Type B pancreatic cell (in vitro differentiated cells): ENCODE measurements around the gene WASF3. TPM values are rescaled to one million over a fixed set of nuclear protein-coding genes. Genes with fewer than 3 reads are reported as not detected.

Experiments used
- DNase-seq: peaks from one replicate; pipeline ENCODE4 v3.0.0; 2021; ENCODE audit warnings: mixed read lengths; ENCODE audit not compliant: unreplicated experiment; ENCODE audit errors: extremely low spot score
- H3K27ac Mint-ChIP-seq: 2 replicates; pipeline ENCODE4 v1.8.0; 2021; ENCODE audit warnings: mild to moderate bottlenecking, mixed read lengths
- H3K27me3 Mint-ChIP-seq: 2 replicates; pipeline ENCODE4 v1.8.0; 2021; ENCODE audit warnings: mixed read lengths
- H3K36me3 Mint-ChIP-seq: 2 replicates; pipeline ENCODE4 v1.8.0; 2021; ENCODE audit warnings: mixed read lengths
- H3K4me1 Mint-ChIP-seq: one replicate; pipeline ENCODE4 v1.8.0; 2021; ENCODE audit warnings: mixed read lengths; ENCODE audit not compliant: unreplicated experiment
- H3K4me3 Mint-ChIP-seq: 2 replicates; pipeline ENCODE4 v1.8.0; 2021; ENCODE audit warnings: mild to moderate bottlenecking, mixed read lengths
- H3K9me3 Mint-ChIP-seq: 2 replicates; pipeline ENCODE4 v1.8.0; 2021; ENCODE audit warnings: mixed read lengths
- total RNA-seq: library from RNA; stranded (reverse); gene quantifications from 2 replicates; pipeline ENCODE4 v1.2.1, GENCODE V29; 2021; ENCODE audit warnings: low replicate concordance
- TF ChIP-seq, protein P1 (sequence below): fragments of 200-600 bp; sonication (generic); conservative IDR thresholded peaks from 2 replicates; pipeline ENCODE4 v1.5.0; 2021; ENCODE audit warnings: antibody characterized with exemption, mild to moderate bottlenecking

WASF3 gene
- total RNA-seq, 1 donor from 2014 or later = 40.2 TPM

DNA sequence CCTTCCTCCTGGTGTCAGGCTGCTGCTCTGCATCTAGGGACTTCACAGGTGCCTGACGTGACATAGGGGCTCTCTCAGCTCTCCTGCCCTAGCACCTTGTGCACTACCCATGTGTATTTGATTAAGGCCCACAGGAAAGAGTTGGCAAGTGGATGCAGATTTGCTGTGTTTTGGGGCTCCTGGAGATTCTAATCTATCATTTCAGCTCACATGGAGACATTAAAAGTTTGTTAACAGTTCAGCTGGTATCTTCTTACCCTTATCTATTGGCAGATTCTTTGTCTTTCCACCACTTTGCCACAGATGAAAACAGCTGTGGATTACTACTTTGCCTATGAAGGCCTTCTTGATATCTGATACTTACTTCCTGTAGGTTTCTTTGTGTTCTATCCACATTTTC, 41.9 kb downstream of the WASF3 start:
- no peak for DNase-seq
- peaks cover 4% of the 10 kb centered on the region for H3K9me3 Mint-ChIP-seq
- TF ChIP-seq, protein P1, sequence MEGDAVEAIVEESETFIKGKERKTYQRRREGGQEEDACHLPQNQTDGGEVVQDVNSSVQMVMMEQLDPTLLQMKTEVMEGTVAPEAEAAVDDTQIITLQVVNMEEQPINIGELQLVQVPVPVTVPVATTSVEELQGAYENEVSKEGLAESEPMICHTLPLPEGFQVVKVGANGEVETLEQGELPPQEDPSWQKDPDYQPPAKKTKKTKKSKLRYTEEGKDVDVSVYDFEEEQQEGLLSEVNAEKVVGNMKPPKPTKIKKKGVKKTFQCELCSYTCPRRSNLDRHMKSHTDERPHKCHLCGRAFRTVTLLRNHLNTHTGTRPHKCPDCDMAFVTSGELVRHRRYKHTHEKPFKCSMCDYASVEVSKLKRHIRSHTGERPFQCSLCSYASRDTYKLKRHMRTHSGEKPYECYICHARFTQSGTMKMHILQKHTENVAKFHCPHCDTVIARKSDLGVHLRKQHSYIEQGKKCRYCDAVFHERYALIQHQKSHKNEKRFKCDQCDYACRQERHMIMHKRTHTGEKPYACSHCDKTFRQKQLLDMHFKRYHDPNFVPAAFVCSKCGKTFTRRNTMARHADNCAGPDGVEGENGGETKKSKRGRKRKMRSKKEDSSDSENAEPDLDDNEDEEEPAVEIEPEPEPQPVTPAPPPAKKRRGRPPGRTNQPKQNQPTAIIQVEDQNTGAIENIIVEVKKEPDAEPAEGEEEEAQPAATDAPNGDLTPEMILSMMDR = no peak
- H3K36me3 Mint-ChIP-seq = peaks cover under 1% of the 10 kb centered on the region
- H3K4me1 Mint-ChIP-seq = peaks cover 42% of the 10 kb centered on the region
- peak overlapping the region; percentile 9 for H3K27ac Mint-ChIP-seq
- H3K4me3 Mint-ChIP-seq = no peak overlapping the region
- H3K27me3 Mint-ChIP-seq = no peaks in the 10 kb centered on the region

DNA sequence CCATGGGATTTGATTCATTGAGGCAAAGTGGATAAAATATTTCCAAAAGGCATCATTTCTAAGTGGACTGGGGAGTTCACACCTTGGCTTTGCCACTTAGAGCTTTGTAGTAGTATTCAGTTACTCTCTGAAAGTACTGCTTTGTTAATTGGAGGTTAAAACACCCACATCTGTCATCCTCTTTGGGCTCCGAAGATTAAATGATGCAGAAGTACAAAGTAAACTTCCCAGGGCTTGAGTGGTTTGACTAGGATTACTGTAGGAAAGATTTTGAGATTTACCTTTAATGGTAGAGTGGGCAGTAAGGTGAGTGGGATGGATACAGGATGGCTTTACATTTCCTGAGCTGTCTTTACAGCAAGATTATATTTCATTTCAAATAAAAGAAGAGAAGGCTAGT, 42.4 kb downstream of the WASF3 start:
- Mint-ChIP-seq H3K4me1 (peaks cover 43% of the 10 kb centered on the region), H3K27ac (peak overlapping the region; percentile 15), H3K4me3 (no peak overlapping the region), H3K36me3 (no peaks in the 10 kb centered on the region), H3K9me3 (peaks cover 4% of the 10 kb centered on the region), H3K27me3 (no peaks in the 10 kb centered on the region)
- DNase-seq = no peak
- TF ChIP-seq, protein P1 = no peak

DNA sequence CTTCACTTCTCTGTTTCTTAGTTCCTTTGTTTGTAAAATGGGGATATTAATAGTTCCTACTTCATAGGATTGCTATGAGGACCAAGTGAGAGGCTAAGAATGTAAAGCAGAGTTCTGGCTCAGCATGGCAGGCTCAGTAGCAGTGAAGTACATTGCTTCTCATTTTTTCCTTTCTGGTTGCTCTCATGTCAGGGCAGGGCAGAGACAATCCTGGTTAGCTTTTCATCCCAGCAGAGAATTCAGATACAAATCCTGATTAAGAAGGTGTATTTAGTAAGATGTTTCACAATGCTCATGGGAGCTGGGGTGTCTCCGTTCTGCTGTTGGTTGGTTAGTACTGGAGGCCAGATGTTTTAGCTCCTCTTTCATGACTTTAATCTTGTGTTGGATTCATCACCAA, 42.9 kb downstream of the WASF3 start:
- H3K4me3 Mint-ChIP-seq = no peak overlapping the region
- DNase-seq = no peak
- H3K9me3 Mint-ChIP-seq = peaks cover 4% of the 10 kb centered on the region
- H3K36me3 Mint-ChIP-seq = no peaks in the 10 kb centered on the region
- H3K27me3 Mint-ChIP-seq = no peaks in the 10 kb centered on the region
- TF ChIP-seq, protein P1 = no peak
- H3K27ac Mint-ChIP-seq = no peak overlapping the region
- peaks cover 47% of the 10 kb centered on the region for H3K4me1 Mint-ChIP-seq

DNA sequence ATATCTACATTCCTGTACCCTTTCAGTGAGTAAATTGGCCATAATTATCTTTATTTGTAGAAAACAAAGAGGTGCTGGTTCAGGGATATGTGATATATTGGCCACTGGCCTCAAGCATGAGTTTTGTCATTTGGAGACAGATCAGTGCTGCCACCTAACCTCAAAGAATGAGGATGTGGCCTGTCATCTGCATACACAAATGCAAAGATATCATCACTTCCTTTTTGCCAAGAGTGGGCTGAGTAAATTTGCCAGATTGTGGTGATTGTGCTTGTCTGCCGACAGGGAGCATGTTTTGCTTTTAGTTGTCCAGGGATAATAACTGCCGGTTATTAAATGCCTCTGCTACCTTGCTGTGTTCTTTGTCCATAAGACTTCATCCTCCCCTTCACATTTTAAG, 44.2 kb downstream of the WASF3 start:
- TF ChIP-seq, protein P1 = no peak
- no peak for DNase-seq
- Mint-ChIP-seq H3K27ac (no peak overlapping the region), H3K27me3 (no peaks in the 10 kb centered on the region), H3K4me1 (peaks cover 50% of the 10 kb centered on the region), H3K4me3 (no peak overlapping the region), H3K9me3 (peaks cover under 1% of the 10 kb centered on the region), H3K36me3 (no peaks in the 10 kb centered on the region)

DNA sequence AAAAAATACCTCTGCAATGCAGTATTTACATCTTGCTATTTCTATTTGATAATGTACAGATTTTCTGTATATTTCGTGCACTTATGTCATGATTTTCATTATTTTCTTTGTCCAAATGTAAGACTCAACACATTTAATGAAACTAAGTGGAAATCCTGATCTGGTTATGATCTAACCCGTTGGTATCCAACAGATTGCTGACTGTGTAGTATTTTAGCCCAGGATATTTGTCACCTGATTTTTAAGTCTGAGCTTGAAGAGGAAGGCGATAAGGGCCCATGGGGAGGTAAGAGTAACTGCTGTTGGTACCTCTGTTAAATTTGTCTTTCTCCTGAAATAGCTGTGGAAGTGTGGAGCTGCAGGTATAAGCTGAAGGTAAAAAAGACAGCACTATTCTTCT, 45.3 kb downstream of the WASF3 start:
- Mint-ChIP-seq H3K4me3 (no peak overlapping the region), H3K27ac (no peak overlapping the region), H3K36me3 (no peaks in the 10 kb centered on the region), H3K4me1 (peaks cover 50% of the 10 kb centered on the region), H3K9me3 (no peaks in the 10 kb centered on the region), H3K27me3 (no peaks in the 10 kb centered on the region)
- TF ChIP-seq, protein P1 = no peak
- DNase-seq = no peak
